Measurements from ENCODE around the gene GNG3.

The GNG3 gene

GRCh38 chr11:62677714-62678113 lies 29.8 kb upstream of the GNG3 start:
- TF ChIP-seq CTCF (IDR thresholded peaks at IDR 0.05; ENCODE audit: low read depth, low read length, poor library complexity, severe bottlenecking) (no peak), EZH2phosphoT487 (IDR thresholded peaks at IDR 0.05; ENCODE audit: borderline replicate concordance, low read length) (no peak)
- H3K9me3 ChIP-seq (ENCODE audit: control insufficient read depth, insufficient read depth, low read length), result no peaks in the 10 kb centered on the region
- H3K4me2 ChIP-seq (ENCODE audit: low read length), result peak overlapping the region; percentile 98
- H3K27ac ChIP-seq (ENCODE audit: low read depth, low read length), result no peak overlapping the region
- no peaks in the 10 kb centered on the region for H3K9me2 ChIP-seq (replicated peaks; ENCODE audit: control insufficient read depth, low read length)
- peaks cover 47% of the 10 kb centered on the region for H3K36me3 ChIP-seq (ENCODE audit: control insufficient read depth, low read length)
- peaks cover 62% of the 10 kb centered on the region for H3K79me2 ChIP-seq (ENCODE audit: control insufficient read depth, low read length)
- peaks cover 20% of the 10 kb centered on the region for H3F3A ChIP-seq (ENCODE audit: control insufficient read depth, insufficient read depth)
- H3K4me1 ChIP-seq (ENCODE audit: control insufficient read depth, low read length), result peaks cover 51% of the 10 kb centered on the region
- H3K27me3 ChIP-seq (ENCODE audit: control insufficient read depth, low read length), result no peaks in the 10 kb centered on the region
- peak overlapping the region; percentile 98 for H3K4me3 ChIP-seq (ENCODE audit: low read length)
- no peaks in the 10 kb centered on the region for H4K20me1 ChIP-seq (ENCODE audit: control insufficient read depth, insufficient read depth, low read depth, low read length)

- TF ChIP-seq EZH2phosphoT487 (IDR thresholded peaks at IDR 0.05; ENCODE audit: borderline replicate concordance, low read length), result no peak
- TF ChIP-seq CTCF (IDR thresholded peaks at IDR 0.05; ENCODE audit: low read depth, low read length, poor library complexity, severe bottlenecking), result no peak
- H3F3A ChIP-seq (ENCODE audit: control insufficient read depth, insufficient read depth), result peaks cover 17% of the 10 kb centered on the region
Measured at GRCh38 chr11:62678433-62678769, 29.1 kb upstream of the GNG3 start.

GRCh38 chr11:62678770-62679696 lies 28.4 kb upstream of the GNG3 start, which contains the start of gene UBXN1:
Gene UBXN1, minus strand, starts transcription at chr11:62679073. Its CDS starts 150 bp downstream, at chr11:62678923.
- H3K79me2 ChIP-seq (ENCODE audit: control insufficient read depth, low read length), result peaks cover 49% of the 10 kb centered on the region
- peak within 1 kb of the TSS; percentile 98 for H3K4me2 ChIP-seq (ENCODE audit: low read length)

More at GRCh38 chr11:62678433-62678769, 29.1 kb upstream of the GNG3 start:
- Histone ChIP-seq H4K20me1 (ENCODE audit: control insufficient read depth, insufficient read depth, low read depth, low read length) (no peaks in the 10 kb centered on the region), H3K36me3 (ENCODE audit: control insufficient read depth, low read length) (peaks cover 40% of the 10 kb centered on the region), H3K27me3 (ENCODE audit: control insufficient read depth, low read length) (no peaks in the 10 kb centered on the region), H3K4me1 (ENCODE audit: control insufficient read depth, low read length) (peaks cover 44% of the 10 kb centered on the region), H3K9me3 (ENCODE audit: control insufficient read depth, insufficient read depth, low read length) (no peaks in the 10 kb centered on the region), H3K4me2 (ENCODE audit: low read length) (peak overlapping the region; percentile 98), H3K79me2 (ENCODE audit: control insufficient read depth, low read length) (peaks cover 56% of the 10 kb centered on the region), H3K9me2 (replicated peaks; ENCODE audit: control insufficient read depth, low read length) (no peaks in the 10 kb centered on the region), H3K27ac (ENCODE audit: low read depth, low read length) (peak overlapping the region; percentile 59), H3K4me3 (ENCODE audit: low read length) (peak overlapping the region; percentile 98)

More at GRCh38 chr11:62678770-62679696, 28.4 kb upstream of the GNG3 start, which contains the start of gene UBXN1:
- Histone ChIP-seq H3K27me3 (ENCODE audit: control insufficient read depth, low read length) (no peaks in the 10 kb centered on the region), H4K20me1 (ENCODE audit: control insufficient read depth, insufficient read depth, low read depth, low read length) (no peaks in the 10 kb centered on the region), H3K4me1 (ENCODE audit: control insufficient read depth, low read length) (peaks cover 38% of the 10 kb centered on the region), H3K9me3 (ENCODE audit: control insufficient read depth, insufficient read depth, low read length) (no peaks in the 10 kb centered on the region), H3K27ac (ENCODE audit: low read depth, low read length) (peak within 1 kb of the TSS; percentile 59), H3K36me3 (ENCODE audit: control insufficient read depth, low read length) (peaks cover 34% of the 10 kb centered on the region), H3K4me3 (ENCODE audit: low read length) (peak within 1 kb of the TSS; percentile 98), H3F3A (ENCODE audit: control insufficient read depth, insufficient read depth) (peaks cover 17% of the 10 kb centered on the region), H3K9me2 (replicated peaks; ENCODE audit: control insufficient read depth, low read length) (no peaks in the 10 kb centered on the region)
- TF ChIP-seq CTCF (IDR thresholded peaks at IDR 0.05; ENCODE audit: low read depth, low read length, poor library complexity, severe bottlenecking) (no peak), EZH2phosphoT487 (IDR thresholded peaks at IDR 0.05; ENCODE audit: borderline replicate concordance, low read length) (no peak)

Data from DOHH2 (cell line).